GM23248 (cell line): ENCODE results near the gene ZNF398.

Source experiments
- EZH2 ChIP-seq: fragments of 200-600 bp; sonication (generic); IDR thresholded peaks from 2 replicates; pipeline ENCODE4 v1.6.1; 2018; ENCODE audit warnings: antibody characterized with exemption, mild to moderate bottlenecking; ENCODE audit not compliant: insufficient read depth, poor library complexity, severe bottlenecking
- EZH2phosphoT487 ChIP-seq: fragments of 200-600 bp; sonication (generic); IDR thresholded peaks from 2 replicates; pipeline ENCODE4 v1.6.1; 2018; ENCODE audit warnings: antibody characterized with exemption, moderate library complexity, mild to moderate bottlenecking, low read depth; ENCODE audit not compliant: insufficient read depth

DNA sequence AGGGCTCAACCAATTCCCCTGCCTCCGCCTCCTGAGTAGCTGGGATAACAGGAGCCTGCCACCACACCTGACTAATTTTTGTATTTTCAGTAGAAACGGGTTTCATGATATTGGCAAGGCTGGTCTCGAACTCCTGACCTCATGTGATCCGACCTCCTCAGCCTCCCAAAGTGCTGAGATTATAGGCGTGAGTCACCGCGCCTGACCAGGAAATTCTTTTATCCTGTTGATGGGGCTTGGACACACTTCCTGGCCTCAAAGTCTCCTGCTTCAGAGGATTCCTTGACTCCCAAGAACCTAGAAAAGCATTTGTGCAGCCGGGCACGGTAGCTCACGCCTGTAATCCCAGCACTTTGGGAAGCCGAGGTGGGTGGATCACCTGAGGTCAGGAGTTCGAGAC is 37.3 kb upstream of the ZNF398 start:
- TF ChIP-seq EZH2 (no peak), EZH2phosphoT487 (no peak)
